GM13977 (cell line): ENCODE measurements around the gene HADH.

Source experiments
- DNase-seq: peaks from one replicate; pipeline ENCODE4 v3.0.0; 2012; ENCODE audit warnings: low spot score
- in situ Hi-C: fragments of 300-500 bp; cut with MboI; formaldehyde crosslinking; loops from one replicate; pipeline ENCODE4 v1.12.0; 2022; ENCODE audit warnings: low sequenced_read_pairs, low pct_unique_long_range_greater_than_20kb, mixed read lengths, inconsistent platforms; ENCODE audit not compliant: unreplicated experiment
- TF ChIP-seq, protein P1 (sequence below): IDR thresholded peaks from 2 replicates; pipeline ENCODE4 v1.5.1; 2012; ENCODE audit warnings: mild to moderate bottlenecking, control low read depth; ENCODE audit not compliant: insufficient read depth; ENCODE audit errors: extremely low read depth, missing control alignments

The HADH gene

DNA sequence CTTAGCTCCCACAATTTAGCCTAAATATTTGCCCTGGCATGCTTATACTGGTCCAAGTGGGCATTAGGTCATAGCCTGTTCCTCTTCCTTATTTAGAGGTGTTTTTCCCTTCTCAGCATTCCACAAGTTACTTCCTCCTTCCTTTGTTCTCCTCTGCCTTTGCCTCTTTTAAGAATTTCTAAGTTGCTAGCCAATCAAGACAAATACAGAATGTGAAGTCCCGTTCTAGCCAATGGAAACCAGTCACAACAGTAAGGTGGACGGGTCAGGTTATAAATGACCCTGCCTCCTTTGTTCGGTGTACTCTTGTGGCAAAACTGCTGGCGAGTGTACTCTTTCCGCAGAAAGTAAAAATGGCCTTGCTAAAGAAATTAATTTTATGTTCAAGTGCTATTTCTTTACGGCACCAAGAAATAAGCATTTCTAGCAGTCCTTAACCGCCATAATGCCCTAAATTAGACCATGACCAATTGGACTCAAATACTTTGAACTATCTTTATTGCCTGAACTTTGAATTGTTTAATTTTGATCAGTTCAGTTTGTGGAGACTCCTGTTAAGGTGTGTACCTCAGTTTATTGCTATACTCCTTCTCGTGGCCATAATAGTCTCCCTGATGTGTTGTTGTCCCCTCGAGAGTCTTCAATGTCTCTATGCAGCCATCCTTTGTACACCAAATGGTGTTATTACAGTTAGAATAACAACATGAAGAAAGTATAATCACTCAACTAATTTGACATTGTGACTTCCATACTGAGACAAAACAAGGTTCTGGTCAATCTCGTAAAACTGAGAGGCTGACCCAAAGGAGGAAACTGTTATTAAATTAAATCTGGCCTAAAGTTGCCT lies 1.6 kb upstream of the HADH start:
- in situ Hi-C loops, result no loop called here
- TF ChIP-seq, protein P1, sequence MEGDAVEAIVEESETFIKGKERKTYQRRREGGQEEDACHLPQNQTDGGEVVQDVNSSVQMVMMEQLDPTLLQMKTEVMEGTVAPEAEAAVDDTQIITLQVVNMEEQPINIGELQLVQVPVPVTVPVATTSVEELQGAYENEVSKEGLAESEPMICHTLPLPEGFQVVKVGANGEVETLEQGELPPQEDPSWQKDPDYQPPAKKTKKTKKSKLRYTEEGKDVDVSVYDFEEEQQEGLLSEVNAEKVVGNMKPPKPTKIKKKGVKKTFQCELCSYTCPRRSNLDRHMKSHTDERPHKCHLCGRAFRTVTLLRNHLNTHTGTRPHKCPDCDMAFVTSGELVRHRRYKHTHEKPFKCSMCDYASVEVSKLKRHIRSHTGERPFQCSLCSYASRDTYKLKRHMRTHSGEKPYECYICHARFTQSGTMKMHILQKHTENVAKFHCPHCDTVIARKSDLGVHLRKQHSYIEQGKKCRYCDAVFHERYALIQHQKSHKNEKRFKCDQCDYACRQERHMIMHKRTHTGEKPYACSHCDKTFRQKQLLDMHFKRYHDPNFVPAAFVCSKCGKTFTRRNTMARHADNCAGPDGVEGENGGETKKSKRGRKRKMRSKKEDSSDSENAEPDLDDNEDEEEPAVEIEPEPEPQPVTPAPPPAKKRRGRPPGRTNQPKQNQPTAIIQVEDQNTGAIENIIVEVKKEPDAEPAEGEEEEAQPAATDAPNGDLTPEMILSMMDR, result no peak

DNA sequence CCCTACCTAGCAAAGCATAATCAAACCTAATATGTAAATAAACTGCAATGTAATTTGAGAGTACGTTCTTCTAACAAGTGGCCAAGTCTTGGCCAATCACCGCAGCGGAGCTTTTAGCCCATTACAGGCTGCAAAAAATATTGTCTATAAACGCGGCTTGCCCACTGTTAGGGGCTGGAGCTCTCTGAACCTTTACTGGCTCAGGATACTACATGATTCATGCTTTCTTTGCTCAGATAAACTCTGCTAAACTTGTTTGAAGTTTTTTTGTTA lies 990 bp upstream of the HADH start:
- TF ChIP-seq, protein P1, result no peak
- DNase-seq, result no peak
- in situ Hi-C loops, result no loop called here

More for the DNA sequence above, 1.6 kb upstream of the HADH start:
- DNase-seq, result no peak

DNA sequence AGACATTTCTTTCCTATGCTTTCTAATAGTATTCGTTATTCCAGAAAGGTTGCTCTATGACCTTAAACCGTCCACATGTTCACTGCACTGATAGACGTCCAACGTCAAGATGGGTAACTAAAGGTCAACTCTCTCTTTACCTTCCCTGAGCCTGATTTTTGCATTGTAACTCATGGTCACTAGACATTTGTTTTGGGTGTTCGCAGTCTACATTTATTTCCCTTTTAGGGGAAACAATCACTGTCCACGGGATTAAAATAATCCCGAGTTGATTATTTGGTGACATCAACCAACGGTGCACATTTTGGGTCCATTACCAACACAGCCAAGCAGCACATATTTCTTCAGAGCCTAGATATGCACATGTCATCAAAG lies 540 bp upstream of the HADH start:
- in situ Hi-C loops, result no loop called here
- DNase-seq, result no peak
- TF ChIP-seq, protein P1, result no peak

DNA sequence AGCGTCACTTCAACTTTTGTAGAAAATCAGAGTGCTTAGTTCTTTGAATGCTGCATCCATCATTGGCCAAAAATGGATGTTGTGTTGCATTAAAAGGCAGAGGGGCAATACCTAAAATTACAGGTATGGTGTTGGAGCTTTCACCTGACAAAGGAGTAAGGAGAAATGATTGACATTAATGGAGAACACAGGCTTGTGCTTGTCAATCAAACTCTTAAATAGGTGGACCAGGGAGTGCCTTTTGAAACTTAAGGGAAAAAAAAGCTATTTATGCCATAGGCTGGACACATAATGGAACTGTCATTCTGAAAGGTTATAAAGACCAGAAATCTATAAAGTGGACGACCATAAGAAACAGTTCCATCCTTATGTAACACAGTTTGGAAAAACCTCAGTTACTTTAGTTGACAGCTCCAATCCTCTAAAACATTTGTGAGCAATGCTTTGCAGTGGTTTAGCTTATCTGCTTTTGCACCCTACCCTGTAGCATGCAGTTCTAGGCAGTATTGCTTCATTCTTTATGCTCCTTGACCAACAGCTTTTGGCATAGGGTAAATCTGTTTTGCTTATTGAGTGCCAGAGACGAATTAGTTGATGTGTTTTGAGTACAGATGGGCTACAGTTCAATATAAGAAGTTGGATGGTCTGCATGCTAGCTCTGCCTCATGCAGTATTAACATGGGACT lies 2.4 kb downstream of the HADH start:
- no peak for DNase-seq
- in situ Hi-C loops, result no loop called here
- TF ChIP-seq, protein P1, result no peak

DNA sequence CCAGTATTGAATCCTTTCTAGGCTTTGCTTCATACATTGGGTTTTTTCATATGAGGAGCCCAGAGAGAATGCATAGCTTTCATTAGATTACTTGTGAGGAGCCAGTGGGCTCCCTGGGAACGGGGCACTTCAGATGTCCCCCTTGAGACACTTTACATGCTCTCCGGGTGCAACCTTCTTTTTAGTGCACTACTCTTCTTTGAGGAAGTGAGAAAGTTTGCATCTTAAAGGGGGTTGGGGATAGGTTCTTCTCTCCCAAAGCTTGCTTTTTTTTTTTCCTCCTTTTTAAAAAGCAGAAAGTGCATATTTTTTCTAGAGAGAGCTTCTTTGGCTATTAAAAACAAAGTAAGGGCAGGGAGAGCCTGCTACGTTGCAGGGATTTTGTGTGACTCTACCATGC lies 4.3 kb downstream of the HADH start:
- peak; percentile 41 for DNase-seq
- in situ Hi-C loops, result no loop called here
- TF ChIP-seq, protein P1, result no peak

DNA sequence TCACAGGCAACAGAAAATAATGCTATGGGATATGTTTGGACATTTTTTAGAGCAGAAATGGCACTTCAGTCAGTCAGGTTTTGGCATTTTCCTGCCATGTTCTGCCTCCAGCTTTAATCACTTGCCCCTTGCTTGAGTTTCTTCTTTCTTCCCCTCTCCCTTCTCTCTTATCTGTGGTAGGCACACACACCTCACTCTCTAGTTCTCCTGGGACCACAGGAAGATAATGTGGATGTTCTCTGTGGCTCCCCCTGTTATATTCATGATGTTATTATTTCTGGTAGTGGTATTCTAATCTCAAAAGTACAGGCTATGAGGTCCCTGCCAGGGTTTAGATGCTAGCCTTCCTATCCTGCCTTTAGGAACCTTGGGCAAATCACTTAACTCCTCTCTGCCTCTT lies 5.2 kb downstream of the HADH start:
- TF ChIP-seq, protein P1, result no peak
- in situ Hi-C loops, result no loop called here
- no peak for DNase-seq
